Measurements from ENCODE around the gene LMF2.
A peak's percentile ranks its signal among the peaks of the same experiment; 100 is the strongest.
"Not testable (repeated sequence)": the region's sequence is repeated elsewhere in the genome, so short reads cannot be mapped to it uniquely, and the experiment has no call there.

Gene LMF2, protein sequence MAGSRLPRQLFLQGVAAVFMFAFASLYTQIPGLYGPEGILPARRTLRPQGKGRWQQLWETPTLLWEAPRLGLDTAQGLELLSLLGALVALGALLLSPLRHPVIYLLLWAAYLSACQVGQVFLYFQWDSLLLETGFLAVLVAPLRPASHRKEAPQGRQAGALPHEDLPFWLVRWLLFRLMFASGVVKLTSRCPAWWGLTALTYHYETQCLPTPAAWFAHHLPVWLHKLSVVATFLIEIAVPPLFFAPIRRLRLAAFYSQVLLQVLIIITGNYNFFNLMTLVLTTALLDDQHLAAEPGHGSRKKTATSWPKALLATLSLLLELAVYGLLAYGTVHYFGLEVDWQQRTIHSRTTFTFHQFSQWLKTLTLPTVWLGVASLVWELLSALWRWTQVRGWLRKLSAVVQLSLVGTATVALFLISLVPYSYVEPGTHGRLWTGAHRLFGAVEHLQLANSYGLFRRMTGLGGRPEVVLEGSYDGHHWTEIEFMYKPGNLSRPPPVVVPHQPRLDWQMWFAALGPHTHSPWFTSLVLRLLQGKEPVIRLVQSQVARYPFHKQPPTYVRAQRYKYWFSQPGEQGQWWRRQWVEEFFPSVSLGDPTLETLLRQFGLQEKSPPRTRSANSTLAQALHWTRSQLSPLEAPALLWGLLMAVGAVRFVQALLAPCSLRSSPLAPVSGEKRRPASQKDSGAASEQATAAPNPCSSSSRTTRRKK

DNA sequence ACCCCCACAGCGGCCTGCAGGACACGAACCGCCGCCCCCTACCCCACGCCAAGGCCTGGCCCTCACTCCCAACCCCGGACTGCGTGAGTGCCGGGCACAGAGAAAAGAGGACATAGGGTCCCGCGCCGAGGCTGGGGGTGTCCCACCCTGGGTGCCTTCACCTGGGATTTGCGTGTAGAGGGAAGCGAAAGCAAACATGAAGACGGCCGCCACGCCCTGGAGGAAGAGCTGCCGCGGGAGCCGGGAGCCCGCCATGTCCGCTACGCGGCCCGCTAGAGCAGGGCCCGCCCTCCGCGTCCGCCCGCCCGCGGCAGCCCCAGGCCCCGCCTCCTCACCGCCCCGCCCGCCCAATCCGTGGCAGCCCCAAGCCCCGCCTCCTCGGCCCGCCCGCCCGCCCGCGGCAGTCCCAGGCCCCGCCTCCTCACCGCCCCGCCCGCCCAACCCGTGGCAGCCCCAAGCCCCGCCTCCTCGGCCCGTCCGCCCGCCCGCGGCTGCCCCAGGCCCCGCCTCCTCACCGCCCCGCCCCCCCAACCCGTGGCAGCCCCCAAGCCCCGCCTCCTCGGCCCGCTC lies at the start of gene LMF2:
Gene LMF2, minus strand, starts transcription at position 282 of the 570 bp plus-strand sequence. Its CDS starts 27 bp downstream, at position 255.
- DNase-seq (ENCODE audit: low read depth, low spot score) = peak; percentile 56

DNA sequence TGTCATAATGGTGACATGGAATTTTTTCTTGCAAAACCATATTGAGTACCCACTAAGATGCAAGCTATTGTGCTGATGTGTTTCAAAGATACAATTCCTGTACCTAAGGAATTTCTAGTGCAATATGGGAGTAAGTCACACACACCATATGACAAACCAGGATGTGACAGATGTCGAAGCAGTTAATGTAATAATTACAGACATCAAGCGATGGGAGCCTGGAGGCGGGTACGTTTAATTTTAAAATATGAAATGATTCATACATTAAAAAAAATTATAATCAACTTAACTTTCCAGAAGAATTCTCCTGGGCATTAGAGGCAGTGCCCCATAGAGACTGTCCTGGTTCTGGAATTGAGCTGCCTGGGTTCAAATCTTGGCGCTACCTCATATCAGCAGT lies 49.2 kb upstream of the LMF2 start:
- DNase-seq (ENCODE audit: low read depth, low spot score) = no peak

DNA sequence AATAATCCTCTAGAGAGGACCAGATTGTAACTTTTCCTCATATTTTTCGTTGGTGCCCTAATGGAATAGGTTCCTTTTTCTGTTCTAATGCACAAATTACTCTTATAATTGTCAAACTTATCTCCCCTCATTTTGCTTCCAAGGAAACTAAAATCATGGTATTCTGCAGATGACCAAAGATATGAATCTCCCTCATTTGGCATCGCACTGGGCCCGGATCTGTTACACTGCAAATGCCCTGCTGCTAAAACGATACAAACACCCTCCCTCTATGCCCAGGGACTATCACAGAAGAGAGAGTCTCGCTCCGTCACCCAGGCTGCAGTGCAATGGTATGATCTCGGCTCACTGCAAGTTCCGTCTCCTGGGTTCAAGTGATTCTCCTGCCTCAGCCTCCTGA lies 45.8 kb upstream of the LMF2 start:
- DNase-seq (ENCODE audit: low read depth, low spot score) = no peak

DNA sequence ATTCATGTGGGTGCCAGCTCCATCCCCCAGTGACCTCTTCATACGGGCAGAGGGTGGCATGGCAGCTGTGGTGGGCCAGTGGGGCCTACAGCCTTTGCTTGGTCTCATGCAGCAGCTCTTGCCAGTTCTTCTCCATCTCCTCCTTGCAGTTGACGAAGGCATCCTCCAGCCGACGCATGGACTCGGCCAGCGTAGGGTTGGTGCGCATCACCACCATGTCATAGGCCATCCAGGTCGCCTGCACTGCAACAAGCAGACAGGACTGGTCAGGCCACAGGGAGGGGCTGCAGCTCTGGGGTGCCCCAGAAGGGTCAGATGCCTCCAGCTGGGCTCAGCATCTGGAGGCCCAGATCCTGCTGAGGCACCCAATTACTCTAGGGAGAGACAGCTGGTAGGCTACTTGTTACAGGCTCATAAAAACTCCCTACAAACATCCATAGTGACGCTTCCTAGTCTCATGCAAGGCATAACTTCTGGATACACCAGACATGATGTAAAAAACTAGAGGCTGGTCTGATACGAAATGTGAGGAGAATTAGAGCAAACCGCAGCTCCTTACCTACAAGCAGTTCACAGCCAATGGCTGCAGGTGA lies 43.8 kb upstream of the LMF2 start:
- DNase-seq (ENCODE audit: low read depth, low spot score) = no peak

DNA sequence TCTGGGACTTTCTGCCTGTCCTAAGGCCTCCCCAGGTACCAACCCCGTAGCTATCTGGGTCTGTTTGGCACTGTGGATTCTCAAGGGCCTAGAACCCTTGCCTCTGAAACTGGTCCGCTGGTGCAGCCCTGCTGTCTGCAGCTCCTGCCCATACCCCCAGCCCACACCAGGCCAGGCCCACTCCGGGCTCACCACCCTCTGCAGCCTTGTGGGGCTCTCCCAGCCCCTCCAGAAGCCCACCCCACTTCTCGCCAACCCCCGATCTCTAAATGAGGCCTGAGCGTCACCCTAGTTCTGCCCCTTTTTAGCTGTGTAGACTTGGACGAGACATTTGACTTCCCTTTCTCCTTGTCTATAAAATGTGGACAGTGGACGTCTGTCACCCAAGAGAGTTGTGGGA lies 42.9 kb upstream of the LMF2 start:
- no peak for DNase-seq (ENCODE audit: low read depth, low spot score)

DNA sequence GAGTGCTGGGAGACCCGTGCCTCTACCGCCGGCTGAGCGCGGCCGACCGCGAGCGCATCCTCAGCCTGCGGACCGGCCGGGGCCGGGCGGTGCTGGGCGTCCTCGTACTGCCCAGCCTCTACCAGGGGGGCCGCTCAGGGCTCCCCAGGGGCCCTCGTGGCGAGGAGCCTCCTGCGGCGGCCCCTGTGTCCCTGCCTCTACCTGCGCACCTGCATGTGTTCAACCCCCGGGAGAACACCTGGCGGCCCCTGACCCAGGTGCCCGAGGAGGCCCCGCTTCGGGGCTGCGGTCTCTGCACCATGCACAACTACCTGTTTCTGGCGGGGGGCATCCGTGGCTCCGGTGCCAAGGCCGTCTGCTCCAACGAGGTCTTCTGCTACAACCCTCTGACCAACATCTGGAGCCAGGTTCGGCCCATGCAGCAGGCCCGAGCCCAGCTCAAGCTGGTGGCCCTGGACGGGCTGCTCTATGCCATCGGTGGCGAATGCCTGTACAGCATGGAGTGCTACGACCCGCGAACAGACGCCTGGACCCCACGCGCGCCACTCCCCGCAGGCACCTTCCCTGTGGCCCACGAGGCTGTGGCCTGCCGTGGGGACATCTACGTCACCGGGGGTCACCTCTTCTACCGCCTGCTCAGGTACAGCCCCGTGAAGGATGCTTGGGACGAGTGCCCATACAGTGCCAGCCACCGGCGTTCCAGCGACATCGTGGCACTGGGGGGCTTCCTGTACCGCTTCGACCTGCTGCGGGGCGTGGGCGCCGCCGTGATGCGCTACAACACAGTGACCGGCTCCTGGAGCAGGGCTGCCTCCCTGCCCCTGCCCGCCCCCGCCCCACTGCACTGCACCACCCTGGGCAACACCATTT lies 41.7 kb upstream of the LMF2 start:
- no peak for DNase-seq (ENCODE audit: low read depth, low spot score)

DNA sequence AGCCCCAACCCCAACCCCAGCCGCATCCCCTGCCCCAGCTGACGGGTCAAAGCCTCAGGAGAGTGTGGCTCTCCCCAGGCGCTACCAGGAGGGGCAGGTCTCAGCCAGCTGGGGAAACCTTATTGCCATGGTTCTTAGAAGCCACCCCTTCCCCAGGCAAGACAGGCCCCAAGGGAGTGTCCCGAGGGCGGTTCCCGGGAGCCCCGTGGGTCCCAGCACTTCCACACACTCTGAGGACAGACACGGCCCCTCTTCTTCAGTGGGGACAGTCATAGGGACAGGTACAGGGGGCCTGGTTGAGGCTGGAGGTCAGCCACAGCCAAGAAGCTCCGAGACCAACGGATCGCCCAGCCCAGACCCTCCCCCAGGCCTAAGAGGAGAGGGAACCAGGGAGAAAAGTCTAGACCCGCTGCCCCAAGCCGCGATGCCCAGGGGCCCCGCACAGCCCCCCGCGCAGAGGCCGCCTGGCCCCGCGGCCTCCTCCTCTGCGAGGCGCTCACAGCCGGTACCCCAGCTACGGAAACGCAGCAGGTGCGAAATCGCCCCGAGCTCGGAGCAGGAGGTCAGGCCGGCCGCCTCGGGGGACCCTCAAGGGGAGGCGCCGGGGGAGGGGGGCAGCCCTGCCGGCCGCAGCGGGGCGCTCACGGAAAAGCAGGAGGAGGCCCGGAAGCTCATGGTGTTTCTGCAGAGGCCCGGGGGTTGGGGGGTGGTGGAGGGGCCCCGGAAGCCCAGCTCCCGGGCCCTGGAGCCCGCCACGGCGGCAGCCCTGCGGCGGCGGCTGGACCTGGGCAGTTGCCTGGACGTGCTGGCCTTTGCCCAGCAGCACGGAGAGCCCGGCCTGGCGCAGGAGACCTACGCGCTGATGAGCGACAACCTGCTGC lies 40.8 kb upstream of the LMF2 start:
- DNase-seq (ENCODE audit: low read depth, low spot score) = no peak

DNA sequence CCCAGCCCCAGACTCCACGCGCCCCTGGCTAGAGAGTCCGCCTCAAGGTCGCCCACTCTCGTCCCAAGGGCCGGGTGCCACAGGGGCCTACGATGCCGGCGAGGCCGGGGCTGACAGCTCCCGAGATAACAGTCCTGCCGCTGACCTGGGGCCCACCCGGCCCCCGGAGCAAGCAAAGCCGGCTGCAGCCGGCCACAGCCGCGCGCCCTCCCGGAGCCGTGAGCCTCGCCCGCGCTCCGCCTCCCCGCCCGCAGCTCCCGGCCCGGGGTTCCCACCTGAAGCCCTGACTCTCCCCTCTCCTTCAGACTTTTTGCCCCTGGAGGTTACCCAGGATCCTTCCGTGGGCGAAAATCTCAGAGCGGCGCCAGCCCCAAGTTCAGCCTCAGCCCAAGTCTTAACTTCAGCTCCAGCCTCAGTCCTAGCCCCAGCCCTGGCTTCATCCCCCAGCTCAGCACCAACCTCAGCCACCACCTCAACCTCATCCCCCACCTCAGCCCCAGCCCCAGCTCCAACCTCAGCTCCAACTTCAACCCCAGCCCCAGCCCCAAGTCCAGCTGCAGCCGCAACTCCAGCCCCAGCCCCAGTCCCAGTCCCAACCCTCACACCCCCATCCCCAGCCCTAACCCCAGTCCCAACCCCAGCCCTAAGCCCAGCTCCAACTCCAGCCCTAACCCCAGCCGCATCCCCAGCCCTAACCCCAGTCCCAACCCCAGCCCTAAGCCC lies 39.9 kb upstream of the LMF2 start:
- no peak for DNase-seq (ENCODE audit: low read depth, low spot score)

DNA sequence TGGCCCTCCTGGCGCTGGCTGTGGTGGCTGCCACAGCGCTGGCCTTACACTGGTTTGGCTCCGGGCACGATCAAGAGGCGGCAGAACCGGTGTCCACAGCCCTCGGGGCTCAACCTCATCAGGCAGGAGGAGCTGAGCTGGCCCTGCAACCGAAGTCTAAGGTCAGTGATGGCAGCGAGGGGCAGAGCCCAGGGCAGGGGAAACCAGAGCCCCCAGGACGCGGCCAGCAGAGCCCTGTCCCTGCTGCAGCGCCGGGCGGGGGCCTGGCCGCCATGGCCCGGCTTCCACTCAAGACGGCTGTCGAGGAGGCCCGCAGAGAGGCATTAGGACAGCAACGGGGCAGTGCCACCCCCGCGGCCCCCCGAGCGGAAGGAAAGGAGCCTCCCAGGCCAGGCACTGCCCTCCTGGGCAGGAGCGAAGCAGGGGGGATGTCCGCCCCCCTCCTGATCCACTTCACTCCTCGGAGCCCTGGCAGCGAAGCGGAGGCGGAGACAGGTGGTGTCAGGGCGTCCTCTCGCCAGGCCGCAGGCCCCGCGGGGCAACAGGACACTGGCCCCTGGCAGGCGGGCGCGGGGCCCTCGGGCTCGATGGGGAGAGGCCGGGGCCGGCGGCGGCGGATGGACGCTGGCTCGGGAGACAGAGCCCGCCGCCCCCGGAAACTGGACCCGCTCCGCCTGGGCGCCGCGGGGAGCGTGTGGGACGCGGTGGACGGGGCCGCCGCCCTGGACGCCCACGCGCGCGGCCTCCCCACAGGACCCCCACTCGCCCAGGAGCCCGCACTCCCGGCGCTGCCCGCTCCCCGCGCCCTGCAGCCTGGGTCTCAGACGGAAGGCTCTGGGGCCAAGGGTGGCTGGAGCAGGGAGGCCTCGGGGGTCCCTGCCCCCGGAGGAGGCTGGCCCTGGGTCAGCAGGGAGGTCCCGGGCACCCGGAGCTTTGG lies 39.1 kb upstream of the LMF2 start:
- no peak for DNase-seq (ENCODE audit: low read depth, low spot score)

DNA sequence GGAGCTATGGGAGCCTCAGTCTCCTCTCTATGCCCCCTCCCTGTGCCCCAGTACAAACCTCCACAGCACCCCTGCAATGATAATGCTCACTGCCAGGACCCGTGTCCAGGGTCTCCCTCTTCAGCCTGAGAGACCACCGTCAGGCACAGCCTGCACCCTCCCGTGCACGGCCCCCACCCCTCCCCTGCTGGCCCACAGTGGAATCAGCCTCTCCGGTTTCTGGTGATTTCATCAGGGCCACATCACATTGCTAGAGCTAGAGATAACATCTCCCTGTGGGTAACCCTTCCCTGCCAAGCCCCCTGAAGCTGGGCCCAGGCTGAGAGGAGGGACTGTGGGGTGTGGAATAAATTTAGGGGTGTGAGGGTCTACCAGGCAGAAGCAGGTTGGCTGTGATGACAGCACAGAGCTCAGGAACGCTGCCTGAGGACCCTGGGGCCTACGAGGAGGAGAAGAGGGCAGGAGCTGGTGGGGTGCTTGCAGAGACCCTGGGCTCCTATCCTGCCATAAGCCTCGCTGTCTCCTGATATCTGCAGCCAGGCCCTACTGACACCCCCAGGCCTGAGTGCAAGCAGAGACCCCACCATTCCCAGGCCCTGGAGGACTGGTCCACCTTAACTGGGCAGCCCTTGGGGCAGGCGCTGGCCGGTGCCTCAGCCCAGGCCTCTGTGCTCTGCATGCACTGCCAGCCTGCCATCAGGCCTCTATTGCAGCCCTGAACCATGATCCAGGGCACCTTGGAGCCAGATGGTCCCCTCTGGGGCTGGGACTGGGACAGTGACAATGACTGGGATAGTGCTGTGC lies 38.2 kb upstream of the LMF2 start, which contains the start of gene KLHDC7B:
Gene KLHDC7B, plus strand, starts transcription at position 378 of the 804 bp plus-strand sequence. Its CDS starts 345 bp downstream, at position 723.
- no peak for DNase-seq (ENCODE audit: low read depth, low spot score)

DNA sequence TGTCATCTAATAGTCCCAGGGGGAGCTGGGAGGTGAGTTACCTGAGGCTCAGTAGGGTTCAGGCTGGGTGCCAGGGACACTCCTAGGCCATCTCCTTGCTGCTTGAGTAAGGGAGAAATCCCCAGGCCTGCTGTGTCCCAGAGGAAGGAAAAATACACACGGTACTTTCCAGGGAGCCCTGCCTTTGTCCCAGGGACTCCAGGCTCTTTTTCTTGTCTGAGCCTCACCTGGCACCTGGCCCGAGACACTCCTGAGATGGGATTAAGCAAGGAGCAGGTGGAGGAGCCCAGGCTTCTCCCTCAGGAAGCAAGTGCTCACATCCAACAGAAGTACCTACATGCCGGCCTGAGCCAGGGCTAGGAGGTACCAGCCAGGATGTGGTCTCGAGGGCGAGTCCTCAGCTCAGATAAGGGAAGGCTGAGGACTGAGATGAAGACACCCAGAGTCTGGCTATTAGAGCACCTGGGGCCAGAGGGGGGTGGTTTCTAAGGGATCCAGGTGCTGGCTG lies 37.3 kb upstream of the LMF2 start:
- DNase-seq (ENCODE audit: low read depth, low spot score) = no peak

DNA sequence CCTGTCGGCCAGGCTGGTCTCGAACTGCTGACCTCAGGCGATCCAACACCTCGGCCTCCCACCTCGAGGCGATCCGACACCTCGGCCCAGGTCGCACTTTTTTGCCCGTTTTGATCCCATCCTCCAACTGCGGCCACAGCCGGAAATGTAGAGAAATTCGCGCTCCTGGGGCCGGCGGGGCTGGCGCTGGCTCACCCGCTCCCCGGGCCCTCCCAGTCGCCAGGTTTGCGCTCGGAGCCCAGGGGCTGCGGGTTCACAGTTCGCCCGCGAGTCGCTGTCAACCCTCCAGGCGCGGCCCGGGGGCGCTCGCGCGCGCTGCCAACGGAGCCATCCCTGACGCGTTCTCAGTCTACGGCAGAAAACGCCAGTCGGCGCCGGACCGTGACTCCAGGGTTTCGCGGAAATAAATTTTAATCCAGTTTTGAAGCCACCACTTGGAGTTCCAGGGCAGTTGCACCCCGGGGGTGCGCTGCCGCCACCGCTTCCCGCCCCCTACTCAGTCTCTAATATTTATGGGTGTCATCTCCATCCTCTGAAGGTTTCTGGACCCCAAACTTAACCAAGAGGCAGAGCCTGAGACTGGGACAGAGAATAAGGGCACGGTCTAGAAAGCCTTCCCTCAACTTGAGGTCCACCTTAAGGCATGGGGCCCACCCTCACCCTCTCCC lies 36.7 kb upstream of the LMF2 start:
- peak; percentile 89 for DNase-seq (ENCODE audit: low read depth, low spot score)

DNA sequence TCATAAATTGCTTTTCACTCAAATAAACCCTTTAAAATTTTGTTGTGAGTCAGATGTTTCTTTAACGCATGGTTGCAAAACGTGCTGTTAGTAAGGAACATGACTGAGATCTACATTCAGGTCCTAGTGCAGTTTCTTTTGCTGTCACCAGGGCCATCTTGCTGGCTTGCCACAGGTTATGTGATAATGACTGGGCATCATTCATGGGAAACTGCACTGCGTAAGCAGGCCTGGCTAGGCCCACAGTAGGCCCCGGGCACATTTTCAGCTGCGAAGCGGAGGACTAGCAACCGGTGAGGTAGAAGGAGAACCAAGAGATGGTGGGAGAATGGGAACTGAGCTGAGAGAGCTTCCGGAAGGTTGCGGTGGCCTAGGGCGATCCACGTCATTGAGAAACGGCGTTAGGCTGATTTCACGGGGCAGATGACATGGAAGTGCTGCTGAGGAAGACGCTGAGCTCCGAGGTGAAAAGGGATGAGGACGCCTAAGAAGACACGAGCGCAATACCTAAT lies 35.0 kb upstream of the LMF2 start:
- DNase-seq (ENCODE audit: low read depth, low spot score) = no peak

DNA sequence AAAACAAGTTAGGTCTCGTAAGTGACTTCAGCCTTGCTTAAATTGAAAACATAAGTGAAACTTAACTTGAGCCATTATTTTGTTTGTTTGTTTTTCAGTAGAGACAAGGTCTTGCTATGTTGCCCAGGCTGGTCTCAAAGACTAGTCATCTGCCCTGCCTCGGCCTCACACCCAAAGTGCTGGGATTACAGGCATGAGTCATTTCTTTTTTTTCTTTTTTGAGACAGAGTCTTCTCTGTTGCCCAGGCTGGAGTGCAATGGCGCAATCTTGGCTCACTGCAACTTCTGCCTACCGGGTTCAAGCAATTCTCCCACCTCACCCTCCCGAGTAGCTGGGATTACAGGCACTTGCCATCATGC lies 34.1 kb upstream of the LMF2 start:
- not testable (repeated sequence) for DNase-seq (ENCODE audit: low read depth, low spot score)

DNA sequence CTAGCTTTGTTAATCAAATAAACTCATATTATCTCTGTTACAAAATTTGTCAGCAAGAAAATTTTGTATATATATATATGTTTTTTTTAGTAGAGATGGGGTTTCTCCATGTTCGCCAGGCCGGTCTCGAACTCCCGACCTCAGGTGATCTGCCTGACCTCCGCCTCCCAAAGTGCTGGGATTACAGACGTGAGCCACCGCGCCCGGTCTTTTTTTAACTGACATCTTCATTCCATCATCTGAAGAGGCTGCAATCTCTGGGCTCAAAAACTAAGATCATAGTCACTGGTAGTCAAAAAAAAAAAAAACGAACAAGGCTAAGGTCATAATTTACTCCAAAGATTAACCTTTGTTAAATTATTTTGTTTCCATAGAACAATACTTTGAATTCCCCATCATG lies 32.9 kb upstream of the LMF2 start:
- no peak for DNase-seq (ENCODE audit: low read depth, low spot score)

DNA sequence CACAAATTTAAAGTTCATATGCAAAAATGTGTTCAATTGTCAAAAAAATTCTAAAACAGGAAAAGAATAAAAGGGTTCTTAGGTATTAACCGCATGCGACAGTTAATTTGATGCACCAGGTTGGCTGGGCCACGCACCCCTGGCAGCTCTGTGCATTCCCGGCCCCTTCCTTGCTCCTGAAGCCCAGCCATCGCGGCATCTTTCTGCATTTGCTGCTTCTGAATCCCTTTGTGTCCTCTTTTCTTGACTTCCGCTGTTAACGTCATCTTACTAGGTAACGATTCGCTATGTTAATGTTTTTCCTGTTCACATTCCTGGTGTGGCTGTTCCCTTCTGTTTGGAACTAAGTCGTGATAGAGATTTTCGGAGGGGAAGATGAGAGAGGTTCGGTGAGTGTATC lies 30.3 kb upstream of the LMF2 start:
- no peak for DNase-seq (ENCODE audit: low read depth, low spot score)

DNA sequence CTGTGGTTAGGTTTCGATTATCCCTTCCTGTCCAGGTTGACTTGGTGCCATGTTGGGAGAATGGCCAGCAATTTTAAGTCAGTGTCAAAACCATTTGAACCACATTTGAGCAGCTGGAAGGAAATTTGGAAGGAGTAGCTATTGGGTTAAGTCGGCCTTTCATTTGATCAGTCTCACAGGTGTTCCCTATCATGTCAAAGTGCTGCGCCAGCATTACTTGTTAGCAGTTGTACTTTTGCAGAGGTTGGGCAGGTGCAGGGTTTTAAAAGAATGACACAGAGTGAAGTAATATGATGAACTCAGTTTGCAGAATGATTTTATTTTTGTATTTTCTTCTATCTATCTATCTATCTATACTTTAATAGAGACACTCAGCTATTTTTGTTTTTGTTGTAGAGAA lies 28.7 kb upstream of the LMF2 start:
- no peak for DNase-seq (ENCODE audit: low read depth, low spot score)
